GM19351 (cell line): ENCODE measurements around the gene RNF220.

Experiments
- ATAC-seq: cut with Tn5 transposase; IDR thresholded peaks from one replicate; pipeline ENCODE4 v1.9.1; 2021; ENCODE audit warnings: mild to moderate bottlenecking, moderate library complexity; ENCODE audit not compliant: unreplicated experiment

Gene RNF220

DNA sequence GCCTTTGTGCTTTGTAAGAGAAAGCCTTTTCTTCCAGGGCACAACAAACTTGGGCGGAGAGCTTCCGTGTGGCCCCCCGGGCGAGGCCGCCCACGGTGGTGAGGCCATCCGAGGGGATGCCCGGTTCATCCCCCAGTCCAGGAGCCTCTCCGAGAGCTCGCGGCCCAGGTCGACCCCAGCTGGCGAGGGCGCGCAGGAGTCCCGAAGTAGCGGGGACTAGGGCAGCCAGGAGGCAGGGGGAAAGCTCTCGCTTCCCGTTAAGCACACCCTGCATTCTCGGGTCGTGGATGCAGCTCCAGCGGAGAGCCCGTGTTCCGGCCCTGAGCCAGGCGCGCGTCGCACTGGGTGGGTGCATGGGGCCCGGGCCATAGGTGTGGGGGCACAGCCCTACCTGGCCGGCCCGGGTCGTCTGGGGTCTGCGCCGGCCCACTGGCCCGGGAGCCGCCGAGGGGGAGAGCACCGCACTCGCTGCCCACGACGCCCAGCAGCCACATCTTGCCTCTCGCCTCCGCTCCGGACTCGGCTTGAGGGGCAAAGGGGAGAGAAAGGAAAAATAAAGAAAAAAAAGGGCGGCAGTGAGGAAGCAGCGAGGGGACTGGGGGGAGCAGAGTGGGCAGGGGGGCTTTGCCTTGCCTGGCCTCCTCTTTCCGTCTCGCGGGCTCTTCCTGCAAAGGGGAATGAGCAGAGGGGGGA is 1.8 kb downstream of the RNF220 start:
- no peak for ATAC-seq

DNA sequence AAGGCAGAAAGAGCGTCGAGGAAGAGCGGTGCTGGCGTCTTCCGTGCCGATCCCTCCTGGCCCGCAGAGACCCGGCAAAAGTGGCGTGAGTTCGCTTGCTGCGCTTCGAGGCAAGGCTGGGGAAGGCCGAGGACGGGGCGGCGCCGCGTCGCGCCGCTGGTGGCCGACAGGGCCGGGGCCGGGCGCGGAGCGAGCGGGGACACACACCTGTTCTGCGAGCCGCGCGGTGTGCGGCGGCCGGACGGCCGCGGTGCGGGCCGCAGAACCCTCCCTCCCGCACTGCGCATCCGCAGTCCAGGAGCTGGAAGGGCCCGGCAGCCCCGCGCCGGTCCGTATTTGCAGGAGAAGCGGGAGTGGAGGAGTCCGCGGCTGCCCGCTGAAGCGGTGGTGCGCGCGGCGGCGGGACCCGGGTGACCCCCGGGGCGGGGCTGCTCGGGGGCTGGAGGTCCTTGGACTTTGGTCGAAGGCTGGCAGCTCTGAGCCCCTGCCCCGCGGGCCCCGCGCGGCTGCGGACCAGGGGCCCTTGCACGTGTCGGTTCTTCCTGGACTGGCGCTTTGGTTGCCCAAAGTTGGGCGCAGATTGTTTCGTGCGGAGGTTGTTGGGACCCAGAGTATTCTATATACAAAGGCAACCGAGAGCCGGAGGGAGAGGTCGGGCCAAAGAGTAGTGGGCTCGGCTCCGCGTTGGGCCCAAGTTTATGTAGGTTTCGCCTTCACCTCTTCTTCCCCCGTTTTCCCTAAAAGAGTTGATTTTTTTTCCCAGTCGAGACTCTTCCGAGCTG is 2.6 kb downstream of the RNF220 start:
- ATAC-seq, result no peak

DNA sequence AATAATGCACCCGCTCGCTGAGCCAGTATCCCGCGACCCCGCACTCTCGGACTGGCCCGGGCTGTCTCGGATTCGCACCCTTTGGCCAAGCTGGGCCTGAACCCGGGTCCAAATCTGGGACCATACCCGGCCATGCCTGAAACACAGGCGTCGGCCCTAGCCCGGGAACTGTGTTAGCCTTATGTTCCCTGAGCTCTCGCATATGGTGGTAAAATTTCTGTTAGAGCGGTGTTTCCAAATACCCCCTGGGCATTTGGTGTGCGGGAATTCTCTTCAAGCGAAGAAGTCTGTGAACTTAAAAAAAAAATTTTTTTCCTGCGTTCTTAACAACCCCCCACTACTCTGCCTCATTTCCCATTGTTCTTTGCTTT is 3.1 kb downstream of the RNF220 start:
- no peak for ATAC-seq

DNA sequence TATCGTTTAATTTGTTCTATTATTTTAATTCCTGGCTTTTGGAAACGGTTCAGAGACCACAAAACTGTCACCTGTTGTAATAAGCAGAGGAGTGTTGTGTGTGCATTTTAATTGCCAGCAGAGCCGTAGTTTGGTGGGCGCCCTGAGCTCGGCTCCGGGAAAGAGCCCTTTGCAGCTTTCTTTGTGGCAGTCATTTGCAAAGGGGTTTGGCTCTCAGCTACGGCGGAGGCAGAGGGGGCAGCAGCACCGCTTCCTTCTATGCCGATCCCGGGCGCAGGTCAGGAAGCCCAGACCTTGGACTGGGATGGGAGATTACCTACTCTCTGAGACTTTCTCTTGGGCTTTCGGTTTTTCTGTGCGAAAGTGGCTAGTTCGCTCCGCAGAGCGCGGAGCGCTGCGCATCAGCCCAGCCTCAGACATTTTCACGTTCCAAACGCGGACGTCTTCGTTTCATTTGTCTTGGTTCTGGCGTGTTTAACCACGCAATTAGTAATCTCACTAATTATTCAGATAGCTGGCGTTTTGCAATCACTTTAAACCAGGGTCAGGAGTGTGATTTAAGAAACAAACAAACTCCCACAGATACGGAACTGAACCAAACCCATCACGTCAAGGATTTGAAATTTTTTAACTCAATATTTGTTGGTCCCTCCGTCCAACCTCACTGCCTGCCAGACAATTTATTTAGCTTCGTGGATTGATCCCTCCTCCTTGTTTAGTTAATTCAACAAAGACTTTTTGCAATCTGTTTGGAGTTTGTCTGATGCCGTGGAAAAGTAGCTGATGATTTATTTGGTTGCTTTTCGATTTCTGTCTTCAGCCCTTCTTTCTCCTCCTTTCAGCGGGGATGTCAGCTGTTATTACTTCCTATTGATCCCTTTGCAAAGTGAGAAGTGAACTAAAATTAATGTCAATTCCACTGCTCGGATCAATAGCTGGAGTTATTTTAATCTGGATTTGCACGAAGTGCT is 3.9 kb downstream of the RNF220 start:
- no peak for ATAC-seq

DNA sequence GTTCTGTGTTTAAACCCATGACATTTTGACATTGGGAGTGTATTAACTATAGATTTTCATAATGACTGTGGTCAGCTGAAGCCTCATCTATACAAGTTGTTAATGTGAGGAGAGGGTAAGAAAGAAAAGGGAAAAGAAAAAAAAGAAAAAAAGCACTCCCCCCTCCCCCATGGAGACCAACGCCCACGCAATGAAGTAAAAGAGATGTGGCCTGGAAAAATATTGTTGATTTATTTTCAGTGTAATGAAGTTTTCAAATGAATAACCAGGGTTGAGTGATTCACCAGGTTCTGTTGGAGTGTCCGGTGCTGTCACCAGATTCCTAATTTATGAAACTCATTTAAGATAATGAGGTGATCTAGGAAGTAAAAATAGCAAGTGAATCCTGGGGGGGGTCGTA is 4.7 kb downstream of the RNF220 start:
- ATAC-seq, result no peak

DNA sequence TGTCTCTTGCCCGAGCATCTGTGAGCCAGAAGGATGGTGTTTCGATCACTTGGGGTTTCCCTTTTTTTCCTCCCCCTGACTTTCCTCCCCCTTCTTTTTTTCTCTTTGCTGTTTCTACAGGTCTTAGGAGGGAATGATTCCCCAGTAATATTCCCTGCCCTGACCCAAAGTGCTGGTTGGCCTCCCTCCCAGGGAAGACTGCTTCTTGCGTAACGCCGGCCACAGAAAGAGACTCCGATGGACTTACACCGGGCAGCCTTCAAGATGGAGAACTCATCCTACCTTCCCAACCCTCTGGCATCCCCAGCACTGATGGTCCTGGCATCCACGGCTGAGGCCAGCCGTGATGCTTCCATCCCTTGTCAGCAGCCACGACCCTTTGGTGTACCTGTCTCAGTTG is 6.8 kb downstream of the RNF220 start:
- no peak for ATAC-seq

DNA sequence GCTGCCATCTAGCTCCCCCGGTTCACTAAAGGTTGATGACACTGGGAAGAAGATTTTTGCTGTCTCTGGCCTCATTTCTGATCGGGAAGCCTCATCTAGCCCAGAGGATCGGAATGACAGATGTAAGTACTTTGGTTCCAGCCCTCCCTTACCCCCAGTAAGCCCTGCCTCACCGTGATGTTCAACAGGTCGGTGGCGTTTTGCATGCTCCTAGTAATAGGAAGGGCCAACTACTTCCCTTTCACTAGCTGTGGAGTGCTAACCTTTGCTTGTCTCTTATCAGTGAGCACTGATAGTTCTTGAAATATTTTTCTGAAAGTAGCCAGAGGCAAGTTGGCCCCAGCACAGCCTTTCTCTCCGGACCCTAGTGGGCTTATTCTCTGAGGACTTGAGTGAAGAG is 7.5 kb downstream of the RNF220 start:
- ATAC-seq, result no peak

DNA sequence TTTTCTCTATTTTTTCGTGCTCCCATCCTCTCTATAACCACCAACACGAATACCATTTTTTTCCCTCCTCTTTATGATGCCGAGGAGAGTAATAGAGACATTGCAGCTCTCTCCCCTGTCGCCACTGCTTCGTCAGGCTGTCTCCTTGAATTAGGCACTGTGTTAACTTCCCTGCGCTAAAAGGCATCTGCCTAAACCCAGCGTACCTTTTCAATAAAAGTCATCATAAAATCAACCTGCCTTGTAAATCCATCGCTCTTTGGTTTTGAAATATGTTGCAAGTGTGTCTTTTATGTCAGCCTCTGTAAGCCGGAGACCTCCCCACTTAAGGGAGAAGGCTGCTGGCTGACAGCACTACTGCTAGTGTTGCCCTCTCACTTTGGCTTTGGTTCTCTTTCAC is 8.7 kb downstream of the RNF220 start:
- no peak for ATAC-seq

DNA sequence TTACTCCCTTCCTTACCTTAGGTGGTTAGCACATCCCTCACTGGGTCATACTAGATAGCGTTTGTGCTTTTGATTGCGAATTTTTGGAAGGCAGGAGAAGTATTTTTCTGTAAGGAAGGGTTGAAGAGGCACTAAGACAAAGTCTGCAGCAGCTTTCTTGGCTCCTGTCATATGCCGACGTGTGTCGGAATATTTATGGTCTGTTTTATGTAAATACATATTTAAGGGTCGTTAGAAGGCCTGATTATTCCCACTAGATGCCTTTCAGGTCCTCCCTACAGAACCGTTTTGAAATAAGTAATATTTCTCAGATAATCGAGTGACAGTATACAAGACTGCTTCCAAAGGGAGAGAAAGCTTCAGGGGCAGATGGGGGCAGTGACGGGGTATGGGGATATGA is 10.0 kb downstream of the RNF220 start:
- no peak for ATAC-seq

DNA sequence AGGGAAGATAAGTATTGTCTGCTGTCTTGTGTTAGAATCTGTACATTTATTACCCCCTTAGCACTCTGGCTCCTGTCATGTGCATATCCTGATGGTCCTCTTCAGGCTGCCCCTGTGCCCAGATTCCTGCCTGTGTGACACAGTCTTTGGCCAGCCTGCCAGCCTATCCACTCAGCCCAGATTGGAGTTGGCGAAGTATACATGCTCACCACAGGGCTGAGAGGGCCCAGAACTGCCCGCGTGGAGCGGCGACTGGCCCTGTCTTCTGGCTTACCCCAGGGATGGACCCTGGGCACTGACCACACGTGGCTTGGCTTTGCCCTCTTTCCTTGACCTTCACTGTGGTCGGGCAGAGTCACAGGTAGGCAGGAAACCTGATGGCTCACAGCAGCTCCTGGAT is 11.4 kb downstream of the RNF220 start:
- ATAC-seq, result no peak

DNA sequence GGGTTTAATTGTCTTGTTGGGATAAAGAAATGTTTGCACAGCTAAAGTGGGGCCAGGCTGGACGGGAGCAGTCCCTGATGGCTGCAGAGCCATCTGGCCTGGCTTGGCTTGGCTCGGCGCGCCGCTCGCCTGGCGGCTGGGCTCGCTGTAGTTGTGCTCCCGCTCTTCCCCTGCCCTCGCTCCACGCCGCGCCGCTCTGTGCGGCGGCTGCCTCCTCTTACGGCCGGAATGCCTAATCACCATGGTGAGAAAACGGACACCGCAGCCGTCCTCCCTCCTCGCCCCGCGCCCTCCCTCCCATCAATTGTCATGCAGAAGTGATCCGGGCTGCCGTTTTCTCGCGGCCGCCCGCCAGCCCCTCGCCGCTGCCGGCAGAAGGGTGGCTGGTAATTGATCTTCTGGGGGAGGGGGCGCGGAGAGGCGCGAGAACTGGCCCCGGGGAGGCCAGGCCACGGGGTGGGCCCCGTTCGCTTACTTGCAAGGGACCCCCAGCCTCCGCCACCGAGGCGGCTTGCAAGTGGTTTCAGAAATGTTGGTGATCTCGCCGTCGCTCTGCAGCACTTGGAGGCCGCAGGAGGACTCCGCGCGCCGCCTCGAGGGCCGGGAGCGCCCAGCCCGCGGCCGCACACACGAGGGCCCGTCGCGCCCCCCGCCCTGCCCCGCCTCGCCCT is 12.4 kb downstream of the RNF220 start:
- no peak for ATAC-seq

DNA sequence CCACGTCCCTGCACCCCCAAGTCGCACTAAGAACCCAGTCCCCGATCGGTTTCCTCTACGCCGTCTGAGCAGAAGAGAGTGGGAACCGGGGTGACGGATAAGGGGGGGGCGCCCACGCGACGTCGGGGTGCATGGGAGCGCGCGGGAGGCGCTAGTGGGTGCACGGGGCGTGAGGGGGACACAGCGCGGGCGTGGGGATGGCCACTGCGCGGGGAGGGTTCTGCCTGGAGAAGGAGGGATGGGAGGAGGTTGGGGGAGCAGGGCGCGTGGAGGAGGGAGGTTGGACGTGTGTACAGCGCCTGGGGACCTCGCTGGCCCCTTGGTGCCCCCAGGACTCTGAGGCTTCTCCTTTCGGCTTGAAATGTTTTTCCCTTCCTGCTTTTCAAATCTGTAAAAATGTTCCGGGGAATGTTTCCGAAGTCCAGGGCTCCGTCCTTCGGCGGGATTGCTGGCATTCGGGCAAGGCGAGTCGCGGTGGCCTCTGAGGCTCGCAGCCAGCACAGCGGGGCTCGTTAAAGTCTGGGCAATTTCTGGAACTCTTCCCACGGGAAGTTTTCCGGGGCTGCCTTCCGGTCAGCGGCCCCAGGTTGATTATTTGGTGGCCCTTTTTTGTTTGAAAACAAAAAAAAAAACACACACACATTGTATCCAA is 13.1 kb downstream of the RNF220 start:
- no peak for ATAC-seq

DNA sequence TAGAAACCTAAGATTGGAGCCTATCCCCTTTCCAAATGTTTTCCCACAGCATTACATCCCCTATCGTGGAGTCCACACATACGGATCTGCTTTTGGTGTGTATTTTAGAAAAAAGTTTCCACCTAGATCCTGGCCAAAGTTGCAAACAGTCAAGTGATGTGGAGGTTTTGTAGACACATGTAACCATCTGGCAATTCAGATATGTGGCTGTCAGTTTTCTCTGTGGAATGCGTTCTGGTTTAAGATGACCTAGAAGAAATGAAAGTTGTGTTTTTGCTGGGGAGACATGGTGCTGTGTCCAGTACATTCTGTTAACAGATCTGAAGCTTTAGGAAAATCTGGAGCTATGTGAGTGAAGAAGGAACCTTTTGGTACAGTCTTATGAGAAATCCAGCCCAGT is 14.8 kb downstream of the RNF220 start:
- no peak for ATAC-seq

DNA sequence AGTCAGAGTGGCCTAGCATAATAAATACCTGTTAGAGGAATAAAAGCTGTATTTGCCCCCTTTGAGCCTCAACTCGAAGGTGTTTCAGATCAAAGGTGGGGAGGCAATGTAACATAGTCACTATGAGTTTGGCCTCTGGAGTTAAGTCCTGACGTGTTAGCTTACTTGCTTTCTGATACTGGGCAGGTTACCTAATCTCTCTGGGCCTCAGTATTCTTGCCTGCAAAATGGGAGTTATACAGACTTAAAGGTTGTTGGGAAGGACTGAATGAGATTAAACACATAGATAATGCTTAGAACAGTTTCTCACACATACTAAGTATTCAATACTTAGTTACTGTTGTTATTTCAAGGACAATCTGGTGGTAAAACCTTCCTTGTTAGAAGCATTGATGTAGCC is 15.5 kb downstream of the RNF220 start:
- ATAC-seq, result no peak

DNA sequence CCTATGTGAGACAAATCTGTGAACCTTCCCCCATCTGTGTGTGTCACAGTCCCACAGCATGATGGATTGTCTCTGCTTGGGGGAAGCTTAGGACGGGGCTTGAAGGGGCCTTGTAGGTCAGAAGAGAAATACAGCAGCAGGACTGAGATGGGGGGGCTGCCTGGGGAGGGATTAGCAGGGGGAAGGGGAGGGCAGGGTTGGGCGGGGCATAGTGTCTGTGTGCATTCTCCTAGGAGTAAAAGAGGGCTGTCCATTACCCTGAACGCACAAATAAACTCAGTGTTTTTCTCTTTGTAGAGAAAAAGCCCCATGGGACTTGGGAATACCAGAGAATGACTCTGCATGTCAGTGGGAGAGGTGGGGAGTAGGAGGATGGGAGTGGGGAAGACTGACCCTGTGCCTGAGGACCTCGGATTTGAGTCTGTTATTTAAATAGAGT is 16.4 kb downstream of the RNF220 start:
- ATAC-seq, result no peak

DNA sequence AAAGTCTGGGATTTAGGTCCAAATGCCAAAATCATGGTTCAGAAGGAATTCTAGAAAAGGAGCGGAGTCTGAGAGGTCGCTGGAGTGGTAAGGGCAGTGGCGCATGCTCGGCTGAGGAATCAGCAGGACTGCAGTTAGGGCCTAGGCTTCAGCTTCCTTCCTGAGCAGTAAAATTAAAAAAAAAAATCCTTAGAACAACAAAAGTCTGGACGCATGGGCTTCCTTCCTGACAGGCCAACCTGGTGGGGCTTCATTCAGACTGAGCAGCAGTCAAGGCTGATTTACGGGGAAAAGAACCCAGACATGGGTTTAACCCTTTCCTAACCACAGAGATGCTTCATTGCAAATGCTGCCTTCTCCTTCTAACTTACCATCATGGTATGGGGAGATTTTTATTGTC is 17.1 kb downstream of the RNF220 start:
- ATAC-seq, result no peak

DNA sequence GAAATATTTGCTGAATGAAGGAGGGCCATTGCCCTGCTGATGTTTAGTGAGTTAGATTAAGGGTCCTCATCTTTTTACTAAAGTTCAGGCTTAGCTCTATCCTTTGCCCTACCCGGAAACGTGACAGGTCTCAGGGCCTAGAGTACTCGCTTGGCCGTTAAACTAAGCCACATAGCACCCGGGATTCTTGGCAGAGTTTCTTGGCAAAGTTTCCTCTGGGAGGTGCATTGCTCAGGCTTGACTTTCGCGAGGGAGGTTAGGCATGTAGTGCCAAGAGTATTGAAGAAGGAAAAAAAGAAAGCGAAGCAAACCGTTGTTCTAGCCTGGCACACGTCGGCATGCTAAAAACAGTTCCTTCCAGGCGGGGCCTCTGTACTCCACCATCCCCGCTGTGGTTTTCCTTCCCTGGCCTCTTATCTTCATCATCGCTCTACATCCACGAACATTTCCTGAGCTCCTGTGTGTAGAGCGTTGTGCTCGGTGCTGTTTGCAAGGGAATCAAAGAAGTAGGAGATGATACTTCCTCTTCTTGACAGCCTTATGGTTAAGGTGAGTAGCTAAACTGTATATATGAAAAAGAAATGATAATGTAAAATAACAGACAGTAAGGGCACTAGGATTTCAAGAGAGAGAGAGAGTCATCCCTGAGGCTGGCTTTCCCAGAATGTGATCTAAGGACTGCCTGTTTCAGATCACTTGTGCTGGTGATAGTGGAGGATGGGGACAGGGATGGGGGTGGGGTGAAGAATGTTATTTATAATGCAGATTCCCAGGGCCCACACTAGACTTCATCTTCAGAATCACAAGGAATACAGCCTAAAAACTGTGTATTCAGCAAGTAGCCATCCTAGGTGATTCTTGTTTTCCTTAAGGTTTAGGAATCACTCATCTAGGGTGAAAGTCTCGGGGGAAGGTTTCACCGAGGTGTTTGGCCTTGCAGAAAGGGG is 18.8 kb downstream of the RNF220 start:
- no peak for ATAC-seq

DNA sequence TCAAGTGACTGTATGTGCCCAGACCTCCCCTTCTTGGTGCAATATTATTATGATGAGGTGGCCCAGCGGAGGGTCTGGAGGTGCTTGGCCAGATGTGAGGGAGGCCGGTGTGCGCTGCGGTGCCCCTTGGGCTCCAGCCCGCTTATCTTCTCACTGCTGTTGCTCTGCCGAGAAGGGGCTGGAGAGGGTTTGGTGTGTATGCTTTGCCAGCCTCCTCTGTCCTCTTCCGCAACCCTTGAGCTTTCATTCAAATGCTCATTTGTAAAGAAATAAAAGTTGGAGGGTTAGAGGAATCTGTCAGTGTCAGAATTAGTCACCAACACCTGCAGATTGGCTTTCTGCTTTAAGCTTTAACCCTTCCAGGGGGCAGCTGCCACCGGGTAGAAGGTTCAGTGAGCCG is 19.7 kb downstream of the RNF220 start:
- no peak for ATAC-seq

DNA sequence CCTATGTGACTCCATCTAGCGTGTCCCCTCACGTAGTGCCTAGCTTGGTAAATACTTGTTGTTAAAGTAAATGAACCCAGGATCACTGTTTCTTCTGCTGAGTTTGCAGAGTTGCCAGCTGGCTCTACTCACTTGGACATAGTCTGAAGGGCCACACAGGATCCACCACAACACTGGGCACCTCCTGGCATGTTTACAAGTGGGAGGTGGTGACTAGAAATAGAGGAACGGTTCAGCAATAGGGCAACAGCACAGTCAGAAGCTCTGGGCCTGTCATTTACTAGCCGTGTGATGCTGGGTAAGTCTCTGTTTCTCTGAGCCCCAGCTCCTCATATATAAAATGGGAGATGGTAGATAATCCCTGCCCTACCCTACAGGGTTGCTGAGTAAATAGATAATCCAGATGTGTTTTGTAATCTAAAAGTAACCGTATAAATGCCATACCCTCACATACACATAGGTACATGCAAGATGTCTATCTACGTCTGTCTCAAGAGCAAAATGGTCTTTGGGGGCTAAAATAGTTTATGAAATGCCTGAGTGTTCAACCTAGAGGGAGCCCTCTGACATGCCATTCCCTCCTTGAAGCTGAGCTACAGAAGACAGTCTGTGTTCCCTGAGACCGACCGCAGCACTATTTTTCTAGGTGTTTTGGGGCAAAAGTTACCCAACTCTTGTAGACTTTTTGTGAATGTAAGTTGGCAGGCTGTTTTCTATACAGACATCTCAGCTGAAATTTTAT is 20.5 kb downstream of the RNF220 start:
- ATAC-seq, result no peak
